ENCODE results near the gene PITPNB. TPM values are rescaled to one million over a fixed set of nuclear protein-coding genes. Genes with fewer than 3 reads are reported as not detected.

PITPNB gene
- total RNA-seq, 4 donors from 2014 or later, result 28.0 to 48.2 (median 40.3) TPM

DNA sequence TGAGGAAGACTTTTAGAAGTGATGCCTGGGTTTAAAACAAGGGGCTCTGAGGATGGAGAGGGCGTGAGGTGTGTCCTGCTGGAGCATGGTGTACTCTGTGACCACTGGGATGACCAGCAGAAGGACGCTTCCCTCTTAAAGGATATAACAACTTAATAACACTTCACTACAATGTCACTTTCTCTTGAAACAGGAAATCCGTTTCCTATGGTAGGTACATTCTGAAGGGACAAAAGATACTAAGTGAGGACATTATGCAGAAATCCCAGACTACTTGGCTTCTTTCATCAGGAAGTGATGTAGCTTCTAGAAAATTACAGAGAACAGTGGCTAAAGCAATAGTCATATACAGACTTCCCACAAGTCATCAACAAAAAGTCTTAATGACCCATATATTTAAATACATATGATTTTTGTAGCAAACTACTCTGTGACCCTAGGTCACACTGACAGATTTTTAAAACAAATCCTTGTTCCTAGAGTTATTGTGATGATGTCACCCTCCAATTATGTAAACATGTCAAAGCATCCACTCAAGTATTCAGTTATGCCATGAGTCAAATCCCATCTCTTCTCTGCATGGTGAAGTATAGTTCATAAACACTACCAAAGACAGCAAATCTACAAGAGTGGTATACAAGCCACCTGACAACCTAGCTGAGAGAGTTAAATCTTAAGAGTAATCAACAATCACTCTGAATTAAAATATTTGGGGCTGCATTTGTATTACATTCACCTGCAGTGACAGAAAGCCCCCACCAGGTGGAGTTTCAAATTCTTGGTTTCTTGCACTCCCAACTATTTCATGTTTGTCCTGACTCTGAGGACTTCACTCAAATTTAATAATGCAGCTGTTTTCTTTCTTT is 32.8 kb downstream of the PITPNB start:
- peaks cover 0 to 4% (median 0%) of the 10 kb centered on the region in 4 donors for H3K36me3 ChIP-seq
- TF ChIP-seq EP300 (IDR thresholded peaks at IDR 0.05; ENCODE audit: low read depth), result no peak
- TF ChIP-seq, protein P1, sequence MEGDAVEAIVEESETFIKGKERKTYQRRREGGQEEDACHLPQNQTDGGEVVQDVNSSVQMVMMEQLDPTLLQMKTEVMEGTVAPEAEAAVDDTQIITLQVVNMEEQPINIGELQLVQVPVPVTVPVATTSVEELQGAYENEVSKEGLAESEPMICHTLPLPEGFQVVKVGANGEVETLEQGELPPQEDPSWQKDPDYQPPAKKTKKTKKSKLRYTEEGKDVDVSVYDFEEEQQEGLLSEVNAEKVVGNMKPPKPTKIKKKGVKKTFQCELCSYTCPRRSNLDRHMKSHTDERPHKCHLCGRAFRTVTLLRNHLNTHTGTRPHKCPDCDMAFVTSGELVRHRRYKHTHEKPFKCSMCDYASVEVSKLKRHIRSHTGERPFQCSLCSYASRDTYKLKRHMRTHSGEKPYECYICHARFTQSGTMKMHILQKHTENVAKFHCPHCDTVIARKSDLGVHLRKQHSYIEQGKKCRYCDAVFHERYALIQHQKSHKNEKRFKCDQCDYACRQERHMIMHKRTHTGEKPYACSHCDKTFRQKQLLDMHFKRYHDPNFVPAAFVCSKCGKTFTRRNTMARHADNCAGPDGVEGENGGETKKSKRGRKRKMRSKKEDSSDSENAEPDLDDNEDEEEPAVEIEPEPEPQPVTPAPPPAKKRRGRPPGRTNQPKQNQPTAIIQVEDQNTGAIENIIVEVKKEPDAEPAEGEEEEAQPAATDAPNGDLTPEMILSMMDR (IDR thresholded peaks at IDR 0.05), result peak; percentile 84 to 92 (median 86)
- TF ChIP-seq POLR2AphosphoS5 (IDR thresholded peaks at IDR 0.05), result peak; percentile 39 to 56 (median 52)
- H3K9me3 ChIP-seq, result no peaks in the 10 kb centered on the region
- peak overlapping the region; percentile 50 to 85 (median 72) for H3K27ac ChIP-seq
- no peak overlapping the region for H3K4me3 ChIP-seq
- peak; percentile 39 for DNase-seq
- peaks cover 6 to 50% (median 12%) of the 10 kb centered on the region in 4 donors for H3K4me1 ChIP-seq
- intact Hi-C loops (cut with DNase I; ENCODE audit: low total_unique reads), result loop anchor here (2.0 kb wide), 1 partner anchor 123 kb away; no protein-coding TSS in a partner anchor
- in situ Hi-C loops (cut with MboI; ENCODE audit: low pct_ligation_motif_present in 1 of 4, low pct_unique_long_range_greater_than_20kb in 1 of 4, low sequenced_read_pairs in 3 of 4), result loop anchor here in 3 of 4 donors (5.0 to 25.0 kb wide), 2 partner anchors 121 to 701 kb away; no protein-coding TSS in a partner anchor
- WGBS, 2 donors (ENCODE audit: low coverage in 1 of 2), result 75 to 90% methylated on average over 2 to 3 of the region's 3 CpGs
- no peaks in the 10 kb centered on the region for H3K27me3 ChIP-seq

GRCh38 chr22:27883656-27884350 is 35.3 kb downstream of the PITPNB start:
- WGBS, 2 donors (ENCODE audit: low coverage in 1 of 2), result 84 to 93% methylated on average over 3 to 5 of the region's 5 CpGs
- intact Hi-C loops (cut with DNase I; ENCODE audit: low total_unique reads), result no loop called here
- in situ Hi-C loops (cut with MboI; ENCODE audit: low pct_ligation_motif_present in 1 of 4, low pct_unique_long_range_greater_than_20kb in 1 of 4, low sequenced_read_pairs in 3 of 4), result loop anchor here (5.0 to 25.0 kb wide), 2 partner anchors 128 to 703 kb away; no protein-coding TSS in a partner anchor

GRCh38 chr22:27882507-27883290 is 36.4 kb downstream of the PITPNB start:
- Histone ChIP-seq H3K4me3 (no peak overlapping the region), H3K36me3 (no peaks in the 10 kb centered on the region), H3K9me3 (no peaks in the 10 kb centered on the region), H3K27me3 (no peaks in the 10 kb centered on the region), H3K27ac (peak overlapping the region; percentile 68 to 85 (median 80)), H3K4me1 (peaks cover 14 to 82% (median 31%) of the 10 kb centered on the region in 4 donors)
- DNase-seq, result no peak
- WGBS, 2 donors (ENCODE audit: low coverage in 1 of 2), result 57 to 62% methylated on average over 6 of the region's 6 CpGs
- in situ Hi-C loops (cut with MboI; ENCODE audit: low pct_ligation_motif_present in 1 of 4, low pct_unique_long_range_greater_than_20kb in 1 of 4, low sequenced_read_pairs in 3 of 4) (loop anchor here (5.0 to 25.0 kb wide), 2 partner anchors 130 to 705 kb away; no protein-coding TSS in a partner anchor), intact Hi-C loops (cut with DNase I; ENCODE audit: low total_unique reads) (no loop called here)
- no peak for TF ChIP-seq EP300 (IDR thresholded peaks at IDR 0.05; ENCODE audit: low read depth)
- TF ChIP-seq, protein P1 (IDR thresholded peaks at IDR 0.05), result no peak
- TF ChIP-seq POLR2A (IDR thresholded peaks at IDR 0.05), result no peak
- no peak for TF ChIP-seq POLR2AphosphoS5 (IDR thresholded peaks at IDR 0.05)

More at GRCh38 chr22:27883656-27884350, 35.3 kb downstream of the PITPNB start:
- DNase-seq, result no peak
- Histone ChIP-seq H3K9me3 (no peaks in the 10 kb centered on the region), H3K36me3 (no peaks in the 10 kb centered on the region), H3K4me1 (peaks cover 11 to 71% (median 26%) of the 10 kb centered on the region in 4 donors), H3K27ac (peak overlapping the region; percentile 68 to 85 (median 80)), H3K4me3 (no peak overlapping the region), H3K27me3 (no peaks in the 10 kb centered on the region)
- no peak for TF ChIP-seq EP300 (IDR thresholded peaks at IDR 0.05; ENCODE audit: low read depth)
- no peak for TF ChIP-seq POLR2A (IDR thresholded peaks at IDR 0.05)
- TF ChIP-seq POLR2AphosphoS5 (IDR thresholded peaks at IDR 0.05), result no peak
- TF ChIP-seq, protein P1 (IDR thresholded peaks at IDR 0.05), result no peak
